NAMALWA (cell line): Measurements from ENCODE around the gene PLCB1.
A peak's percentile ranks its signal among the peaks of the same experiment; 100 is the strongest.
"Not testable (repeated sequence)": the region's sequence is repeated elsewhere in the genome, so short reads cannot be mapped to it uniquely, and the experiment has no call there.

Source experiments
- DNase-seq: peaks from one replicate; pipeline ENCODE4 v3.0.0-alpha.2; 2015; ENCODE audit warnings: low spot score

PLCB1 gene

DNA sequence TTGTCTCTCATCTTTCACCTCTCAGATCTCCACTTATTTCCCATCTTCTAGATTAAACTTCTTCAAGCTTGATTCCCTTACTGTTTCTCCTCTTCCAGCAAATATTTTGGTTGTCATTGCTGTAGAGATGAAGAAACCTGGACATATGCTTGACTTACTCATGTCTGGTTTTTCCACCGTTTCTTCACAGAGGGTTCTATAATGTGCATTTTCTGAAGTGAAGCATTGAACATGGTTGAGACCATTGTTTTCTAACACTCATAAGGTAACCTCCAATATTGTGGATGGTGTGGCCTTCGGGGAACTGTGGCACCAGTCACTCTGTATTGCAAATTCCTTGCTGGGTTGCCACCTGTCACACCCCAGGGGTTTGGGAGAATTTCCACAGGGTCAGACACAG is 237.2 kb downstream of the PLCB1 start:
- no peak for DNase-seq

DNA sequence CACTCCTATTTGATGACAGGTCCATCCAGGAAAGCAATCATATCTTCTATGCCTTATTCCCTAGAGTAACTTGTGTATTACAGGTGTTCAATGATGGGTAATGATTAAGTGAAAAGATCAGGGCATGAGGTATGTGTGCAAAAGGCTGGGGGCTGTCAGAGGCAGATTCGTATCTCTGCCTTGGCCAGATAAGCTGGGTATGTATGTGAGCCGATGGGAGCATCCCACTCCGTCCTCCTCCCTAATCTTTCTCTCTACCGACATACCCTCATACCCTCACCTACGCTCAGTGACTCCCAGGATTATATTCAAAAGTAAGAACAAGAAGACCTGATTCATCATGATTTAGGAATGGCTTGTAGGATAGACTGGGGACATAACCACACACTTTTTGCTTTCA is 238.7 kb downstream of the PLCB1 start:
- no peak for DNase-seq

DNA sequence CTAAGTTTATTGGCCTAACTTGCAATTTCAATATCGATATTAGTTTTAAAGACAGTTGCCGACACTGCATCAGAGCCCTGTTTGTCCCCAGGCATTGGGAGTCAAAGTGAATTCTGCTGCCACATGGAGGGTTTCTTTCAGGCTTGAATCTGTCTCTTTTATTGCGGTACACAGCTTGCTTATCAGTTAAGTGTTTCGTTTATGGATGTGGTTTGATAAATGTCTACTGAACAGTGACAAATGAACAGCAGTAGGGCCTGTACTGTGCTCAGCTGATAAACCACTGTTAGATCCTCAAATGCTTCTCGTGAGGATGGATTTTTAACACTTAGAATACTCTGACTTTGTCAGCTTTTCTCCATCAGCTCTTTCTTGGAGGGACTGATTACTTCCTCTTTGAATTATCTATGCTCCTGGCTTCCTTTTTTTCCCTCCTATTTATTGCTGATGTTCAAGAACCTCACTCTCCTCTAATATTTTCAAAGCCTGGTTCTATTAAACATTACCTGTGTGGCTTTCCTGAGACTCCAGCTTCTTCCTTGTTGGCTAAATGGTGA is 240.8 kb downstream of the PLCB1 start:
- no peak for DNase-seq

DNA sequence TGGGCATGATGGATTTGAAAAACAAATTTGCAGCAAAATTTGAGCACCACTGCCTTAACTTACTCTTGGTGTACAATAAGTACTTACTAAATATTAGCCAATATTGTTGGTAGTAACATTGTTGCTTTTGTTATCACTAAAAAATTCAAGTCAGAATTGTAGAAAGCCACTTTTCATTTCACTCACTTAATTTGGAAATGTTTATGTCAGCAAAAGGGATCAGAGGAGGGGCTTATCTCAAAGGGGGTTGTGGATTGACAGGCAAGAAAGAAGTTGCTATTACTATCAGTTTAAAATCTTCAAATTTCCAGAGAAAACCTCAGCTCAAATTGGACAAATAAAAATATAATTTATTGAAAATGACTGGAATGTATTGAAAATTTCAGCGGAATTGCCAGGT is 241.5 kb downstream of the PLCB1 start:
- no peak for DNase-seq

GRCh38 chr20:8375898-8376297 is 243.8 kb downstream of the PLCB1 start:
- DNase-seq, result no peak

GRCh38 chr20:8376940-8377339 is 244.9 kb downstream of the PLCB1 start:
- no peak for DNase-seq

DNA sequence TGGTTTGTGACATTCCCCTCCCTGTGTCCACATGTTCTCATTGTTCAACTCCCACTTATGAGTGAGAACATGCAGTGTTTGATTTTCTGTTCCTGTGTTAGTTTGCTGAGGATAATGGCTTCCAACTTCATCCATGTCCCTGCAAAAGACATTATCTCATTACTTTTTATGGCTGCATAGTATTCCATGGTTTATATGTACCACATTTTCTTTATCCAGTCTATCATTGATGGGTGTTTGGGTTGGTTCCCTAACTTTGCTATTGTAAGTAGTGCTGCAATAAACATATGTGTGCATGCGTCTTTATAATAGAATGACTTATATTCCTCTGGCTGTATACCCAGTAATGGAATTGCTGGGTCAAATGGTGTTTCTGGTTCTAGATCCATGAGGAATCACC is 247.1 kb downstream of the PLCB1 start:
- not testable (repeated sequence) for DNase-seq

DNA sequence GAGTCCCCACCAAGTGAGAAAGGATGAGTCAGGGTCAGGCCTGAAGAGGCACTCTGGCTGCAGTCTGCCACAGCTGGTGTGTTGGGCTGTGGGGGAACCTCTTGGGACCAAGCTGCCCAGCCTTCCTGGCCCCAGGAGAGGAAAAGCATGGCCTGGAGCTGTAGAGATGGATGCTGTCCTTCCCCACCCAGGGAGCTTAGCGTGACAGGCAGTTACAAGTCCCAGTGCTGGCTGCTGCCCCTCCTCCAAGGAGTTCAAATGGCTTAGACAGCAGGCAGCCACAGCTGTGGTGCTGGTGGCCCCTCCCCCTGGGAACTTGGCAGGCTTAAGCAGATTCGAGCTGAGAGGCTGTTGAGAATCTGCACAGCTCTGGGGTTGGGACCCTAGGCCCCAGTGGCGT is 253.2 kb downstream of the PLCB1 start:
- DNase-seq, result no peak

DNA sequence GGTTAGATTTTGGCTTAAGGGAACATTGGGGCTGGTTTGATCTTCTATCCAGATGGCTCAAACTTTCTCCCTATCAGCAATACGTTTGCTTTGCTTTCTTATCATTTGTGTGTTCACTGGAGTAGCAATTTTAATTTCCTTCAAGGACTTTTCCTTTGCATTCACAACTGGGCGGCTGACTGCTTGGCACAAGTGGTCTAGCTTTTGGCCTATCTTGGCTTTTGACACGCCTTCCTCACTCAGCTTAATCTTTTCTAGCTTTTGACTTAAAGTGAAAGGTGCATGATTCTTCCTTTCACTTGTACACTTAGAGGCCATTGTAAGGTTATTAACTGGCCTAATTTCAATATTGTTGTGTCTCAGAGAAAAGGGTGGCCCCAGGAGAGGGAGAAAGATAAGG is 254.9 kb downstream of the PLCB1 start:
- DNase-seq, result no peak

DNA sequence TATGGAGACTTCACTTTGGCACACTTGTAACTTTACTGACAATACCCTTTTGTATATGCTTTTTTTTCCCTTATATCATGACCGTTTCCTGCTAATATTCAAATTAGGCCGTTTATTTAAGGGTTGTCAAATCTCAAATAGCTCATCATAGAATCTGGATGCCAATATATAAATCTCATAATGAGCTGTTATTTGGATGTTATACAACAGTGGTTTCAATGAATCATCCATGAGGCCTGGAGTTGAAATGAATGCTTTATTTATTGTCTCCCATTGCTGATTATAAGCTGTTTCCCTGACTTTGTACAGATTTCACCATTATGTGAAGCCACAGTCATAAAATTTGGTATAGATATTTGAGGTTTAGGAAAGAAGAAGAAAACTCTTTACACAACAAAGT is 256.1 kb downstream of the PLCB1 start:
- DNase-seq, result no peak

DNA sequence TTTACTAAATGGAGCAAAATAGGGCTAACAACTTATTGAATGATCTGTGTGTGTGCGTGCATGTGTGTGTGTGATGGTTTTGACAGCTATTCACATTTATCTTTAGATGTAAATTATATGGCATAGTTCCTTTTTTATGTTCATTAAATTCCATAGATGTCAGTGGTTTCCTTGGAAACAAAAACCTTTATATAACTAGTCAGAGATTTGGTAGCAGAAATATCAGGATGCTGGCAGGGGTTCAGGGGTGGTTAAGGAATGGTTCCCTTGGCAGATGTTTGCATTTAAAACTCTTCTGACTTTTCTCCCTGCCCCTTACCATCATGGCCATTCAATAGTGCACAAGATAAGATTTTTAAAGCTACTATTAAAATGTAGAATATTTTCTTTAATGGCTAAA is 256.6 kb downstream of the PLCB1 start:
- DNase-seq, result no peak

DNA sequence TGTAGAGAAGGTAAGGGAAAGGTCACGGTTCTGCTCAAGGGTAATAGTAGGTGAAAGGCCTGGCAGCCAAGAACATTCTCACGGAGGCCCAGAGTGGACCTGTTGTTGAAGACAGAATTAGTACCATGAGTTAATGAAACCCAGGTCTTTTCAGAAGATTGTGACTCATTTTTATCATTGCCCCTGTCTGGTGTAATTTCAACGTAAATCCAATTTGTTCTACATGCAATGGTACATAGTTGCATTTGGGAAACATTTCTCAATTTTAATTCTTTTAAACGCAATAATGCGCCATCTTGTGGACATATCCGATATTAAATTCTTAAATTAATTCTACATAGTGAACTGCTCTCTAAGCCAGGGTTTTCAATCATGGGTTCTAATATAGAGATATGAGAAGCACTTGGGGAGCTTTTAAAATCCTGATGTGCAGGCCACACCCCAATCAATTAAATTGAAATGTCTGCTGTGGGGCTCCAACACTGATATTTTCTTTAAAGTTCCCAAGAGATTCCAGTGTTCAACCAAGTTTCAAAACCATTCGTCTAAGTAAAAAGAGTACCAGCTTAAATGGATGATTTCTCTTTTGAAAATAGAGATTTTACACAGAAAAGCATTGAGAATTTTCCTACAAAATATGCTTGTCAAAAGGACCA is 257.4 kb downstream of the PLCB1 start:
- peak; percentile 65 for DNase-seq

DNA sequence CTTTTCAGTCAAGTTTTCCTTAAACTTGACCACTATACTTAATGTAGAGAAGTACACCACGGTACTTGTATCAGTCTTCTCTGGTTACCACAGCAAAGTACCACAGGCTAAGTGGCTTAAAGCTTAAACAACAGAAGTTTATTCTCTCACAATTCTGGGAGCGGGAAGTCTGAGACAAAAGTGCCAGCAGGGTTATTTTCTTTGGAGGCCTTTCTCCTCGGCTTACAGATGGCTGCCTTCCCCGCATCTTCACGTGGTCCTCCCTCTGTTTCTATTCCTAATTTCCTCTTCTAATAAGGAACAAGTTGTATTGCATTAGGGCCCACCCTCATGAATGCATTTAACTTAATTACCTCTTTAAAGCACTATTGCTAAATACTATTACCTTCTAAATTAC is 258.0 kb downstream of the PLCB1 start:
- no peak for DNase-seq

- DNase-seq, result no peak
These were observed 258.4 kb downstream of the PLCB1 start for GRCh38 chr20:8390500-8390899.

- DNase-seq, result no peak
These were observed 261.3 kb downstream of the PLCB1 start for GRCh38 chr20:8393381-8393780.

GRCh38 chr20:8394308-8394945 is 262.4 kb downstream of the PLCB1 start:
- no peak for DNase-seq

DNA sequence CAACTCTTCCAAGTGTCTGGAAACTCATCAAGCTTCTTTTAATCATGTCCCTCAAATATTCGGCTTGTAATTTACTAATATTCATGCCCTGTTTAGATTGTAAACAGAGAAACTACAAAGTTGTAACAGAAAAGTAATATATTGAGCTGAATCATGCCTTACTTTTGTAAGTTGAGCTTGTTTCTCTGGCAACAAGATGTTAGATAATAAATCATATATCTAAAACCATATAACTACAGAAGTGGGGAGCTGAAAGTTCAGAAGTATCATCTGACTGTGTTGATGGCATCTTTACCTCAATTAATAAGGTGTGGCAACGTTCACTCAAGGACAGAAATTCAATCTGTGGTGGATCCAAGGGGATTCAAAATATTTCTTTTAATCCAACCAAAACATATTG is 263.9 kb downstream of the PLCB1 start:
- DNase-seq, result no peak

DNA sequence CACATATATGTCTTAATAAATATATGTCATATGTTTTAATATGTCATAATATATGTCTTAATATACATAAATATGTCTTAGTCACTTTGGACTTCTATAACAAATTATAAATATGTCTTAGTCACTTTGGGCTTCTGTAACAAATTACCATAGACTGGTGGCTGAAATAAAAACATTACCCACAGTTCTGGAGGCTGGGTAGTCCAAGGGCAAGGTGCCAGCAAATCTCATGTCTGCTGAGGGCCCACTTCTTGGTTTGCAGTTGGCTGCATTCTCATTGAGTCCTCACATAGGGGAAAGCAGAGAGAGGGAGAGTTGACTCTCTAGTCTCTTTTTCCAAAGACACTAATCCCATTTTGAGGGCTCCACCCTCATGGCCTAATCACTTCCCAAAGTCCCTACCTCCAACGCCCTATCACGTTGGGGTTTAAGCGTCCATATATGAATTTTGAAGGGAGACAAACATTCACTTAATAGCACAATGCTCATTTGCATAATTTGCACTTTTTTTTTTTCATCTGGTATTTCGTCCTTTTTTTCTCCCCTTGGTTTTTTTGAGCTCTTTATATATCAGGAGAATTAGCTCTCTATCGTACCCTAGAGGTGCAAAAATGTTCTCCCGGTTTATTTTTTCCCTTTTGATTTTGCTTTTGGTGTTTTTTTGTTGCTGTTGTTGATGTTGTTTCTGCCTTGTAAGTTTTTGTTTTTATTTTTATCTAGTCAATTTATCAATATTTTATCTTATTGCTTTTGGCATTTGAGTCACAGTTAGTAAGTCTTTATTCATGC is 266.4 kb downstream of the PLCB1 start:
- DNase-seq, result peak; percentile 22

DNA sequence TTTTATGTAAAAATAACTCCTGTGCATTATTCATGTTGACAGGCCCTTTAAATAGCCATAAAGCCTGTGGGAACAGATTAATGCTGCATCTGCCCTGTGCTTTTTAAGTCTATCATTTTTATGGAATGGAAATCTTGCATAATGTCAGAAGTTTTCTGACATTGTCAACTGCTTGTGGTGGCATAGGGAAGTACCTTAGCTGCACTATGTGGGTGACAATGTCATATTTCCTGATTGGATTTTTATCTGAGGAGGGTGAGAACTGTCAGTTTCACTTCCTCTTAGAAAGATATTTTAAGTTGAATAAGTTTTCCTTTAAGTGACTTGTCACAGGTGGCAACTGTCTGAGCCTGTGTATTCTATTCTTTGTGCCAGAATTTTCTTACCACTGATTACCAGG is 267.9 kb downstream of the PLCB1 start:
- peak; percentile 91 for DNase-seq

DNA sequence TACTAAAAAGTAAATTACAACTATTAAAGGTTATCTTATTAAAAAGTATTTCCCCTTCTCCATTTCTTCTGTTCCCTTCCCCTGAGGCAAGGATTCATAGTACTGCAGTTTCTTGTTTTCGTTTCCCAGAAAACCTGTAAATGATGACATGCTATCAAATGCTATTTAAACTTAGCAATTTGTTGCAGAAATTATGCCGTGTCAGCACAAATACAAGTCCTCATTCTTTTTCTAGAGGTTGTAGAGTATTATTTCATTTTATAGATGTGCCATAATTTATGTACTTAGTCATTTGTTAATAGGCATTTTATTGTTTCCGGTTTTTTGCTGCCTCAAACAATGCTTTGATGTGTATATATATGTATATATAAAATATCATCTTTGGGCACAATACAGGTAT is 268.4 kb downstream of the PLCB1 start:
- no peak for DNase-seq

- no peak for DNase-seq
These were observed 269.5 kb downstream of the PLCB1 start for GRCh38 chr20:8401556-8401955.

DNA sequence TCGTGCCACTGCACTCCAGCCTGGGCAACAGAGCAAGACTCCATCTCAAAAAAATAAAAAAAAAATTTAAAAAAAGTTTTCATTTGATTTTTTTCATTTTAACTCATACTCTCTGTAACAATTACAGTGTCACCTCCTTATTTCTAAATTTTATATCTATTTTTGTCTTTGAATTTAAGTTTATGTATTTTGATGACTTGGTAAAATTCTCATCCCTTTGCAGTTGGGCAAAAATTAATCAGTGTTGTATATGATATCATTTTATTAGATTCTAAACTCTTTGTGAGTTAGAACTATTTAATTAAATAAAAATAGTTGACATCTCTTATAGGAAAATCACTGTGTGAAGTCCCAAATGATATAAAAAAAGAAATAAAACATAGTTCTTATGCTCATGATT is 270.7 kb downstream of the PLCB1 start:
- no peak for DNase-seq
